Gastrocnemius medialis (tissue), 4 donors: ENCODE data around the gene ALKAL2.

Source experiments
- POLR2A ChIP-seq, 2 donors: fragments of 450-650 bp; IDR thresholded peaks; one replicate each; pipeline ENCODE4 v1.6.1; 2017; ENCODE audit warnings: antibody characterized with exemption in 2 of 2, mild to moderate bottlenecking in 2 of 2, moderate library complexity in 2 of 2
- TF ChIP-seq, protein P1 (sequence below), 5 experiments: fragments of 450-650 bp in 3 of 5; fragments of 200-600 bp in 2 of 5; sonication (generic) in 2 of 5; IDR thresholded peaks in 4 of 5; conservative IDR thresholded peaks in 1 of 5; 1 replicate in 4 of 5; 2 replicates in 1 of 5; pipeline ENCODE4 v1.5.1; 2016 to 2019; ENCODE audit warnings: antibody characterized with exemption in 5 of 5, mild to moderate bottlenecking in 3 of 5, moderate library complexity in 3 of 5

- TF ChIP-seq POLR2A (IDR thresholded peaks at IDR 0.05), result no peak
- TF ChIP-seq, protein P1, sequence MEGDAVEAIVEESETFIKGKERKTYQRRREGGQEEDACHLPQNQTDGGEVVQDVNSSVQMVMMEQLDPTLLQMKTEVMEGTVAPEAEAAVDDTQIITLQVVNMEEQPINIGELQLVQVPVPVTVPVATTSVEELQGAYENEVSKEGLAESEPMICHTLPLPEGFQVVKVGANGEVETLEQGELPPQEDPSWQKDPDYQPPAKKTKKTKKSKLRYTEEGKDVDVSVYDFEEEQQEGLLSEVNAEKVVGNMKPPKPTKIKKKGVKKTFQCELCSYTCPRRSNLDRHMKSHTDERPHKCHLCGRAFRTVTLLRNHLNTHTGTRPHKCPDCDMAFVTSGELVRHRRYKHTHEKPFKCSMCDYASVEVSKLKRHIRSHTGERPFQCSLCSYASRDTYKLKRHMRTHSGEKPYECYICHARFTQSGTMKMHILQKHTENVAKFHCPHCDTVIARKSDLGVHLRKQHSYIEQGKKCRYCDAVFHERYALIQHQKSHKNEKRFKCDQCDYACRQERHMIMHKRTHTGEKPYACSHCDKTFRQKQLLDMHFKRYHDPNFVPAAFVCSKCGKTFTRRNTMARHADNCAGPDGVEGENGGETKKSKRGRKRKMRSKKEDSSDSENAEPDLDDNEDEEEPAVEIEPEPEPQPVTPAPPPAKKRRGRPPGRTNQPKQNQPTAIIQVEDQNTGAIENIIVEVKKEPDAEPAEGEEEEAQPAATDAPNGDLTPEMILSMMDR (IDR thresholded peaks at IDR 0.05 in 4 of 5, conservative IDR thresholded peaks at IDR 0.05 in 1 of 5), result no peak
These were observed 31.2 kb upstream of the ALKAL2 start for GRCh38 chr2:319059-319600.
